AG08396 (cell line): Measurements from ENCODE around the gene TGFBR3.
"Not testable (repeated sequence)": the region's sequence is repeated elsewhere in the genome, so short reads cannot be mapped to it uniquely, and the experiment has no call there.

Source experiments
- DNase-seq: peaks from one replicate; pipeline ENCODE4 v3.0.0; 2012; ENCODE audit warnings: low spot score, mixed read lengths

Gene TGFBR3

GRCh38 chr1:91682882-91683597 lies 202.9 kb downstream of the TGFBR3 start:
- DNase-seq, result no peak

DNA sequence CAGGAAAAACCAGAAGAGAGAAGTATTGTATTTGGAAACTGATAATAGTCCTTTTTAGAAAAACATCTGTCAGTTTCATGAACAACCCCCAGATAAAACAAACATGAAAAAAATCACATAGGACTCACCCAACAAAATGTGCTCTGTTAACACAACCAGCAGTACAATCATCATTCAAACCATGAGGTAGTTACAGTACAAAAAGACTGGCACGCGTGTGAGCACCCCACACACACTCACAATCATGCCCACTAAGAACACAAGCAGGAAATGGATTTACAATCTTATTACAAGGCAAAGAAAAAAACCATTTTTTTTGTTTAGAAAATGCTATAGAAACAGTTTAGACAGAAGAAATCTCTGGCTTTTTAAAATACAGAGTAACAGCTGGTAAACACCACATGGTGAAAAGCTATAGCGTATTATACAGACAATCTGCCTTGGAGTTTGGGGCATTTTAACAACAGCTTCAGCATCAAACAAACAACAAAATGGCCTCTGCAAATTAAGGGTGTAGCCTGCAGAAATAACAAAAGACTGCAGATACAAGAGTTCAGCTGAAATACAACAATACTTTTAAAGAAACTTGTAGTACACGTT lies 205.3 kb downstream of the TGFBR3 start:
- no peak for DNase-seq

GRCh38 chr1:91679446-91679845 lies 206.5 kb downstream of the TGFBR3 start:
- DNase-seq, result no peak

DNA sequence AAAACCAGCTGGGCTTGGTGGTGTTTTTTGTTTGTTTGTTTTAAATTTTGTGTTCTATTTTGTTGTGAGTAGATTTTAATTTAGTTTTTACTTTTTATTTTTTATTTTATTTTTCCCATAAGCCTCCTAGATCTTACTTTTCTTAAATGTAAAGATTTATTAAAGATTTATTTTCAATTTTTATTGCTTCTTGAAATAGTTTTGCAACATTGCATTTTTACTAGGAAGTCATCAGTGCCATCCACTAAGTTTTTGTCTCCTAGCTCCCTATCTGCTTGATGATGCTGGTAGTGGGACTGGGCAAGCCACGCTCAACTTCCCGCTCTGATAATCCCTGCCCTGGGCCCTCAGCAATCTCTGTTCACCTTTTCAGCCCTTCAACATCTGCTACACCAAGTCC lies 209.9 kb downstream of the TGFBR3 start:
- DNase-seq, result no peak

DNA sequence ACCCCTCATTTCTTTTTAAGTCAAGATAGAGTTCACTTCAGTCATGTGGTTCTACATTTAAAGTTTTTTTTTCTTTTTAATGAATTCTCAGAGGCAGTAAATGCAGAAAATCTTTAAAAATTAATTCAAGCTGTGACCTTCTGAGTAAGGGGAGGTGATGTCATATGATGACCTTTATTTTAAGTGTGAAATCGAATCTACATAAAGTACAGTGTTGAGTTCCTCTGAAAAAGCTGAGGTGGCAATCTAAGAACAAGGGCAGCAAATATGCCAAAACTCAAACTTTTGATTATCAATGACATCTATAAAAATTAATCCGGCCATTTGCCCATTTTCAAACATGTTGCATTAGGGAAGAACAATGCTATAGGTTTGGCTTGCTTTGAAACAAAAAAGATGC lies 211.8 kb downstream of the TGFBR3 start:
- DNase-seq, result no peak

DNA sequence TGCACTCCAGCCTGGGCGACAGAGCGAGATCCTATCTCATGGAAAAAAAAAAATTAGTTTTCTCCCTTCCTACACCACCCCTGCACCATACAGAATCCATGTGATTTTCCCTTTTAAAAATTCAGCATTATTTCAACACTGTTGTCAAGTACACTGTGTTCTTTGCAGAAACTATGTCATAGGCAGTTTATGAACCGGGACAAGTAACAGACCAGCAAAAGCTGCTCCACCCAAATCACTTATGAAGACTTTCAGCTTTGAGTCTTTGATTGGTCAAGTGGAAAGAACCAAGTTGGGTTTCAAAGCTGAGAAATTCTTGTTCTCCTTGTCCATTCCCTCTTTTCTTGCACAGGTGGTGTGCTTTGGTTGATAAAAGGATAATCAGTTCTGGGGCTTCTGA lies 212.3 kb downstream of the TGFBR3 start:
- DNase-seq, result no peak

- DNase-seq, result no peak
Observed at GRCh38 chr1:91672601-91673161, 213.3 kb downstream of the TGFBR3 start.

DNA sequence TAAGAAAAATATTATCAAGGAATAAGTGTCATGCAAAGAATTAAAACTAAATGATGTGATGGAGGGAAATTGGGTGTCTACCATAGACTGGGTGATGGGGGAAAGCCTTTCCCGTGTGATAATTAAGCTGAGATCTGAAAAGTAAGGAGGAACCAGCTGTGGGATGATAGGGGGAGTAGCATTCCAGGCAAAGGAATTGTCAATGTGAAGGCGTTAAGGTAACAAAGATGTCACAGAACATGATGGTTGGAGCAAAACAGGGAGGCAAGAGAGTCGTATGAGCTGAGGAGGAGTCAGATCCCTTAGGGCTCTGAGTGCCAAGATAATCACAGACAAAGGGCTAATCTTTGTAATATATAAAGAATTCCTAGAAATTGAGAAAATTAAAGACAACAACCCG lies 215.2 kb downstream of the TGFBR3 start:
- no peak for DNase-seq

DNA sequence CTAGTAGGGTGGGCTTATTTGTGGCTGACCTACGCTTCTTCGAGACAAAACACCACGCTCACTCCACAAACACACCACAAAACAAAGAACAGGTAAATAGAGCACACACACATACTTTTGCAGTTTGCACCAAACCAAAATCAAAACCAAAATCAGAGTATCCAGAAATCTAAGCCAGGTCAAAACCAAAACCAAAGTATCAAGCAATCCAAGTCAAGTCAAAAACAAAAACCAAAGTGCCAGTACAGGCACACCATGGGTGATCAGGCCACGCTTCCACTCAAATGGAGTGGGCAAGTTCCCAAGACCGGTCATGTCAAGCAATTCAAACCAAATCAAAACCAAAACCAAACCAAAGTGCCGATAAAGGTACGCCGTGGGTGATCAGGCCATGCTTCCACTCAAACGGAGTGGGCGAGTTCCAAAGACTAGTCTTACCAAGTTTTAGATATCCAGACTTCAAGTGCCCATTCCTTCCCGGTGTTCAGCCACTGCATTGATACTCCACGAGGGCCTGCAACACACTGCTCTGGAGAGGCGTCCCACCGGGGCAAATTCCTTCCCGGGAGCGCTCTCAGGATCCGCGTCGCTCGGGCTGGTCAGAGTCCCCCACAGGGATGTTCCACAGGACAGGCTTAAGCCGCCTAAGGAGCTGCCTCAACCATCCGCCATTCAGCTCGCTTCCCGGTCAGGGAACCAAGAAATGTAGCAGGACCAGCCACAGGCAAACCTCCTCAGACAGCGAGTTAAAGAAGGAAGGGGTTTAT lies 216.2 kb downstream of the TGFBR3 start:
- DNase-seq, result no peak

DNA sequence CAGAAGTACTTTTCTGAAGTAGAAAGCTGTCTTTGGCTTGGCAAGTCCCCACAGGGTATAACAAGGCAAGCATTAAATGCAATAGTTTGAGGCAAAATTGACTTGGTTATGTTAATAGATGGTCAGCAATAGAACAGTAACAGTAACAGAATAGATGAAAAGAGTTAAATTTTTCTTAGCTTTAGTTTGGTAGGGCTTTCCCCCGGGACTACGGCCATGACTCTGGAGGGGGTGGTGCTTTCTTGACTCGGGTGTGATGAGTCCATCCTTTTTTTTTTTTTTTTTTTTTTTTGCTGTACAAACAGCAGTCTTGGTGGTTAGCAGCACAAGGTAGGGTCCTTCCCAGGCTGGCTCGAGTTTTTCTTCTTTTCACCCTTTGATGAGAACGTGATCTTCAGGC lies 219.3 kb downstream of the TGFBR3 start:
- not testable (repeated sequence) for DNase-seq

DNA sequence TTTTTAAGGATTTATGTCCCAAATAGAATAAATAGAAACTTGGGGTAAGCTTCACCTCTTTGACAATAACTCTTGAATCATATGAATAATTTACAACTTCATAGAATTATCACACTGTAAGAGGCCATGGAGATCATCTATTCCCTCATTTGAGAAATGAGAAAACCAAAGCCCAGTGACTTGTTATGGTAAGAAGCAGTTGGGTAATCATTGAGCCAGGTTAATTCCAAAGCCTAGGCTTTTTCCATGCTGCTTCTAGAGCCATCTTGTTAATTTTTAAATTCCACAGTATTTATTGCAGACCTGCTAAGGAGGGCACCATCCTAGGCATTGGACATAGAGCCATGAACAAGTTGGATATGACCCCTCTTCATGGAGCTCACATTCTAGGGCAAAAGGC lies 224.8 kb downstream of the TGFBR3 start:
- no peak for DNase-seq

- no peak for DNase-seq
Observed at GRCh38 chr1:91660708-91661107, 225.2 kb downstream of the TGFBR3 start.

- no peak for DNase-seq
Observed at GRCh38 chr1:91655912-91656449, 230.0 kb downstream of the TGFBR3 start.

DNA sequence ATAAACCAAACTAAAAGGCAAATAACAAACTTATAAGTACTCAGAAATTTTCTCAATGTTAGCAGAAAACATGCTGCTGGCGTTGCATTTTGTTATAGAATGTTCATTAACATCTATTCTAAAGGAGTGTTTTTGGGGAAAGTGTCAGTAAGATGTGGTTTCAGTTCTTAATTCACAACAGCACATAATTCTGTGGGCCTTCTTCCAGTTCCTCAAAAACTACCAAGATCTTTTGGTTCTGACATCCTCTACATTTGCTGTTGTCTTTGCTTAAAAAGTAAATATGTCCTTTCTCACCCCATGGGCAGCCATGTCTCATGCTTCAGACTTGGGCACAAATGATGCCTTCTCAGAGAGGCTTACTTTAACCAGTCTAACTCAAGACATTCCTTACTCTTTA lies 232.8 kb downstream of the TGFBR3 start:
- DNase-seq, result no peak

DNA sequence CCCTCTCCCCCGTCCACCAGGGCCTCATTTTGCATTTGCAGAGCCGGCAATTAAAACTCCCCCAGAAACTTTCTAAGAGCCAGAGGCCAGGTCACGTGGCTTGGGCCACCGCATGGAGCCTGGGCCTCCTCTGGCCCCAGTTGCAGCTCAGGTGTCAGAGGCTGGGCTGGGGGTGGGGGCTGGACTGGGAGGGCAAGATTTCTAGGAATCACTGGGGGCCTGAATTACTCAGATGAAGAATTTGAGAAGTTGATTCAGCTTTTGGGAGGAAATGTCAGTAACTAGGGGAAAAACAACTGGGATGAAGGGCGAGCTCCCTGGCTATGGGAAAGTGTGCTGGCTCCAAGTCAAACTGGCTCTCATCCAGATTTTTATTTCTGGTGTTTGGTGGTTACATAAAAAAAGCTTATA lies 234.3 kb downstream of the TGFBR3 start:
- peak; percentile 17 for DNase-seq

- DNase-seq, result no peak
Observed at GRCh38 chr1:91651243-91651642, 234.7 kb downstream of the TGFBR3 start.

DNA sequence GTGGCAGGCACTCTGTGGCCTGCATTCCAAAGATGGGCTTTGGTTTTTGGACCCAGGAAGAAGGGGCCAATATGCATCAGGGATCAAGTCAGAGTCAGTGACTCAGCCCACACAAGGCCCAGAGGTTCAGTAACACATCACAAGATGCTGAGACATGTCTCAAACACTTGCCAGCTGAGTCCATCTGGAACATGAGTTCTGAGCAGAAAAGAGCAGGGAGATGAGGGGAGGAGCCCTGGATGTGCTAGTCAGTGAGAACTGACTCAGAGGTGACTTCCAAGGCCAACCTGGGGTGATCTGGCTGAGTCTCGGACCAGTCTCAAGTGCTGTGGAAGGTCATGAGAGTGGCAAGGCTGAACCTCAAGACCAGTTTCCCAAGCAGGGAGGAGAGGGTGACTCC lies 235.2 kb downstream of the TGFBR3 start:
- DNase-seq, result peak; percentile 88

GRCh38 chr1:91647061-91647460 lies 238.9 kb downstream of the TGFBR3 start:
- DNase-seq, result no peak

- DNase-seq, result no peak
Observed at GRCh38 chr1:91645031-91645430, 240.9 kb downstream of the TGFBR3 start.

- DNase-seq, result no peak
Observed at GRCh38 chr1:91643431-91643830, 242.5 kb downstream of the TGFBR3 start.

GRCh38 chr1:91640877-91641526 lies 244.9 kb downstream of the TGFBR3 start:
- no peak for DNase-seq

DNA sequence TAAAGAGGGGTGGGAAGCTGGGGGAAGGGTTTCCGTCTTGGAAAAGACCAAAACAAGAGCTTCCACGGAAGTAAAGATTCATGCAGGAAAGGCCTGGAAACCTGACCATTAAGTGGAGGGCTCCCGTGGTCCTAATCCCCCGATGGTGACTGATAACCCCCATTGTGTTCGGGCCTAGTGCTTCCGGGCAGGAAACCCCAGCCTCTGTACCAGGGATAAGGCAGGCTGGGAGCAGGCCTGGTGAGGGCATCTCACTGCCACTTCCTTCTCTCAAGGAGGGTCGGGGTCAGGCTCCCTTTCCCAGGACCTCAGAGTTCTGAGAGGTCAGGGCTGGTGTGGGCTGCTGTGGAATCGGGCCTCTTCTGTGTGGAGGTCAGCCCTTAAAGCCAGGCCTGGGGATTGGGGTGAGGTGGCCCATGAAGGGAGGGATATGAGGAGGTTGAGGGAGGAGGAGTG lies 248.4 kb downstream of the TGFBR3 start:
- DNase-seq, result no peak
